Activated naive CD4-positive, alpha-beta T cell treated with anti-CD3 and anti-CD28 coated beads, Interleukin-2, amount 50 U/mL, for 24 hours (primary cell): ENCODE data around the gene ORC1.

Experiments used
- H3K27ac Mint-ChIP-seq: one replicate; pipeline ENCODE4 v1.8.0; 2021; ENCODE audit warnings: mild to moderate bottlenecking, mixed read lengths
- H3K27me3 Mint-ChIP-seq: one replicate; pipeline ENCODE4 v1.8.0; 2021; ENCODE audit warnings: mixed read lengths
- H3K36me3 Mint-ChIP-seq: one replicate; pipeline ENCODE4 v1.8.0; 2021; ENCODE audit warnings: mixed read lengths
- H3K4me1 Mint-ChIP-seq: one replicate; pipeline ENCODE4 v1.8.0; 2021; ENCODE audit warnings: mixed read lengths
- H3K4me3 Mint-ChIP-seq: one replicate; pipeline ENCODE4 v1.8.0; 2021; ENCODE audit warnings: mild to moderate bottlenecking, mixed read lengths
- H3K9me3 Mint-ChIP-seq: one replicate; pipeline ENCODE4 v1.8.0; 2021; ENCODE audit warnings: mixed read lengths

Gene ORC1

DNA sequence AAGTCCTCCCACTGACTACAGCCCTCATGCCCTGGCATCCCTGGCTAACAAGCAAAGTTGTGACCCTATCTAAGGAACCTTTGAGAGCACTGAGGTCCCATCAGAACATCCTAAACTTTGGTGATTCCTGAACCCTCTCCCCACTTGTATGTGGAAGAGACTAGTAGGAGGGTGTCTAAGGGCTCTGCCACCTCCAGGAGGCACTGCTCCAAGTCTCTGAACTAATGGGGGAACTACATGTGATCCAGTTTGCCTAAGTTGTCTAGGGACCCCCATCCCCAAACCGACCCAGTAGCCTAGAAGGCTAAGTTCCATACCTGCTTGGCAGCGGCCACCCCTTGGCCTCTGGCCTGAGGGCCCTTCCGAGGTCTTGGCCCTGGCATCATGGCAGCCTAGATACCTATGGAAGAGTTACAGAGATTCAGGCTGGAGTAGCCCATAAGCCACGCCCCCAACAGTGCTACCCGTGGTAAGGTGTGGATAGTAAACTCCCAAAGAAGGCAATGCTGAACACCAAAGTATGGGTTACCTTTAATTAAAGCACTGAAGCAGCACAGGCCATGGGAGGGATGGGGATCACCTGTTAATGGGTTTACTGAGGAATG, 39.9 kb downstream of the ORC1 start:
- Mint-ChIP-seq H3K9me3 (no peaks in the 10 kb centered on the region), H3K36me3 (peaks cover 6% of the 10 kb centered on the region), H3K27me3 (no peaks in the 10 kb centered on the region), H3K4me3 (peak overlapping the region; percentile 98), H3K4me1 (peaks cover 37% of the 10 kb centered on the region), H3K27ac (peak overlapping the region; percentile 76)

DNA sequence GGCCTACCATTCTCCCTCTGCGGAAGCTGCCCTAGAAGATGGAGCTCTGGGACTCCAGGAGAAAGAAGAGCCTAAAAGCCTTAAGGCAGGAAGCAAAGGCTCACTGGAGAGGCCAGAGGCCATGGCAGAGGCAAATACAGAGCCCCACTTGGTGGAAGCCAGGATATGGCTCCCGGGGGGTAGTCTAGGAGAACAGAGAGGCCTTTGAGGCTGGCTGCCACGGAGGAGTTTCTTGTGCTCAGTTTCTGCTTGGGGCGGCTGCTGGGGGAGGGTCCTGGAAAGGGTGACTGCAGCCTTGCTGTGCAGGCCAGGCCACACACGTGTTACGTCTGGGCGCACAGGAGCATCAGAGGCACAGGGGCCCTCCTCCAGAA, 43.6 kb downstream of the ORC1 start:
- H3K4me1 Mint-ChIP-seq = peaks cover 21% of the 10 kb centered on the region
- H3K4me3 Mint-ChIP-seq = no peak overlapping the region
- no peak overlapping the region for H3K27ac Mint-ChIP-seq
- no peaks in the 10 kb centered on the region for H3K27me3 Mint-ChIP-seq
- peaks cover 12% of the 10 kb centered on the region for H3K36me3 Mint-ChIP-seq
- no peaks in the 10 kb centered on the region for H3K9me3 Mint-ChIP-seq

- H3K27me3 Mint-ChIP-seq = no peaks in the 10 kb centered on the region
- peaks cover 15% of the 10 kb centered on the region for H3K36me3 Mint-ChIP-seq
- H3K9me3 Mint-ChIP-seq = no peaks in the 10 kb centered on the region
- H3K27ac Mint-ChIP-seq = no peak overlapping the region
- peaks cover 21% of the 10 kb centered on the region for H3K4me1 Mint-ChIP-seq
- no peak overlapping the region for H3K4me3 Mint-ChIP-seq
Measured at GRCh38 chr1:52359676-52360594, 44.3 kb downstream of the ORC1 start.

DNA sequence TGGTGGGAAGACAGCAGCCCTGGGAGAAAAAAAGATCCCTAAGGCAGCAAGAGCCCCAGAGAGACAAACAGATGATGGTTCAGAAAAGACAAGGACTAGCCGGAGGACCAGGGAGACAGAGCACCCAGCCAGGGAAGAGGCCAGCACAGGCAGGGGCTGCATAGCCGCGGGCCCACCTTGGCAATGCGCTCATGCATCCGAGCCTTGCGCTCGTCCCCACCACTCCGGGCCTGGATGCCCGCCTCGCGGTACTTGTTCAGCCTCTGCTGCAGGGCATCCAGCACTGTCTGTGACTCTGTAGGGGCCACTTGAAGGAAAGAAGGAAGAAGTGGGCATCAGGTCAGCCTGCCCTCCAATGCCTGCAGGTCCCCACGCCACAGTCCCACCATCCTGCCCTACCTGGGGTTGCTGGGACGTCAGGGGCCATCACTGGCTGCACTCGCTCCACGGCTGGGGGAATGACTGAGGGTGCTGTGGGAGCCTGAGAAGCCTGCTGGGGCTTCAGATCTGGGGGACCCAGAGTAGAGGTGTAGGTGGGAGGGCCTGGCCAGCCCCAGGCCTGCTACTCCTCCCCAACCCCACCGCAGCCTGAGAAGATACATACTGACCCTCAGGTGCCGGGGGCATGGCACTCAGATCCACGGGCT, 45.2 kb downstream of the ORC1 start:
- Mint-ChIP-seq H3K36me3 (peaks cover 15% of the 10 kb centered on the region), H3K27me3 (no peaks in the 10 kb centered on the region), H3K4me3 (no peak overlapping the region), H3K27ac (no peak overlapping the region), H3K4me1 (peaks cover 14% of the 10 kb centered on the region), H3K9me3 (no peaks in the 10 kb centered on the region)

GRCh38 chr1:52357397-52357796, 46.8 kb downstream of the ORC1 start:
- Mint-ChIP-seq H3K36me3 (peaks cover 13% of the 10 kb centered on the region), H3K4me1 (peaks cover 5% of the 10 kb centered on the region), H3K27ac (no peak overlapping the region), H3K27me3 (no peaks in the 10 kb centered on the region), H3K9me3 (no peaks in the 10 kb centered on the region), H3K4me3 (no peak overlapping the region)

DNA sequence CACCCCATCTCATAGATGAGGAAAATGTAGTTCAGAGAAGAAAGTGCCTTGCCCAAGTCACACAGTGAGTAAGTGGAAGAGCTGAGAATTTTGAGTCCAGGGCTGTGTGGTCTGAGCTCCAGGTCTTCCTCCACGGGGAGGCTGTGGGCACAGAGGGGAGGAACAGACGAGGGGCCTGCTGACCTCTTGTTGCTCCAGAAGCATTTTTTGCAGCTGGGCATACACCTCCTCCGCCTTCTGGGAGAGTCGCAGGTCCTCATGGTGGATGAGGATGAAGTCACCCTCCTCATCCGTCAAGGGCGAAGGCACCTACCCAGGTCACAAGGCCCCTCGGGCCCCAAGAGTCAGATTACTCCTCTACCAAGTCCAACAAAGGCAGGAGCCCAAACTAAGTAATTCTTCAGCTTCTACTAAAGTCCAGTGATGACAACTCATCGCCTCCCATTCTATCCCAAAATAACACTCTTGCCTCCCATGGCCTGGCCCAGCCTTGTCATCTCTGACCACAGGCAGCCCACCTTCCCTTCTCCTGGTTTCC, 47.3 kb downstream of the ORC1 start:
- no peaks in the 10 kb centered on the region for H3K27me3 Mint-ChIP-seq
- H3K36me3 Mint-ChIP-seq = peaks cover 13% of the 10 kb centered on the region
- H3K4me3 Mint-ChIP-seq = no peak overlapping the region
- no peaks in the 10 kb centered on the region for H3K9me3 Mint-ChIP-seq
- H3K27ac Mint-ChIP-seq = peak overlapping the region; percentile 25
- H3K4me1 Mint-ChIP-seq = peaks cover 4% of the 10 kb centered on the region

DNA sequence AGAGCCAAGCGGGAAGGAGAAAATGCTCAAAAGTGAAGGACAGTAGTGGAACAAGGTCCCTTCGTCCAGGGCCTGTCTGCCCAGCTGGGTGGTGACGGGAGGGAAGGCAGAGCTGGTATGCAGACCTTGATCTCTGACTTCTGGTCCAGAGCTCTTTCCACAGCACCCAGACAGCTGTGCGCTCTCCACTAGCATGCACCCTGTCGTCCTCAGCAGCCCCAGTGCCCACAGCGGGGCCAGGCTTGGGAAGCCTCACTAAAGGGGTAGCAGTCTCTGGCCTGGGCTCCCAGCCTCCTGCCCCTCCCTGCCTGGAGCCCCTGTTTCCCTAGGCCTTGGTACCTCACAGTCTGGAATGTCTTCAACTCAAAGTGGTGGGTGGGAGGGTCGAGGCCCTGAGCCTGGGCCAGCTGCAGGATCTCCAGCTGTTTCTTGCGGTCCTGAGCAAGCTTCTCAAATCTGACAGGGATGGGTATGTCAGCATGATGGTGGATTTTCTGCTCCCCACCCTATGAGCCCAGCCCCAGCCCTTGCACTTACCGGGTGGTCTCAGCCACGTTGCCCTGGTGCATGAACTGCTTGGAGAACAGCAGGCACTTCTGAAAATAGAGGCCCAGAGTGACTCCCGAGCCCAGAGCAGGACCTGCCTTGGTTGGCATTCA, 48.2 kb downstream of the ORC1 start:
- Mint-ChIP-seq H3K27ac (no peak overlapping the region), H3K36me3 (peaks cover 8% of the 10 kb centered on the region), H3K9me3 (no peaks in the 10 kb centered on the region), H3K4me1 (no peaks in the 10 kb centered on the region), H3K4me3 (no peak overlapping the region), H3K27me3 (no peaks in the 10 kb centered on the region)

- H3K9me3 Mint-ChIP-seq = no peaks in the 10 kb centered on the region
- no peaks in the 10 kb centered on the region for H3K27me3 Mint-ChIP-seq
- peak overlapping the region; percentile 35 for H3K27ac Mint-ChIP-seq
- H3K4me3 Mint-ChIP-seq = no peak overlapping the region
- H3K36me3 Mint-ChIP-seq = peaks cover 8% of the 10 kb centered on the region
- H3K4me1 Mint-ChIP-seq = no peaks in the 10 kb centered on the region
Measured at GRCh38 chr1:52355436-52355835, 48.8 kb downstream of the ORC1 start.

DNA sequence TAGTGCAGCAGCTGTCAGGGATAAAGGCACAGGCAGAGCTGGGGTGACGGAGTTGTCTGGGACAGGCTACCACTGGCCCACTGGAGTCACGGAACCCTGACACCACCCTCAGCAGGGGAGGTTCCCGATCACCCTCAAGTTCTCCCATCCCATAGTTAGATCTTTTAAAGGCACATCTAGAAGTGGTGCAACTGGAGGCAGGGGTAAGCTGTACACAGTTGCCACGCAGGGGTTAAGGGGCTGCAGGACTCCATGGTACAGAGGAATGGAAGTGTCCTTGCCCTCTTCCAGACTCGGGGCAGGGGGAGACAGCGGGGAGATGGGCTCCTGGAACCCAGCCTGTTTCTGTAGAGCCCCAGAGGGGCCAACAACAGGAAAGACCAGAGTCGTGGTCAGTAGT, 51.5 kb downstream of the ORC1 start:
- no peak overlapping the region for H3K27ac Mint-ChIP-seq
- peaks cover 8% of the 10 kb centered on the region for H3K36me3 Mint-ChIP-seq
- H3K27me3 Mint-ChIP-seq = no peaks in the 10 kb centered on the region
- no peaks in the 10 kb centered on the region for H3K9me3 Mint-ChIP-seq
- no peak overlapping the region for H3K4me3 Mint-ChIP-seq
- peaks cover 3% of the 10 kb centered on the region for H3K4me1 Mint-ChIP-seq

DNA sequence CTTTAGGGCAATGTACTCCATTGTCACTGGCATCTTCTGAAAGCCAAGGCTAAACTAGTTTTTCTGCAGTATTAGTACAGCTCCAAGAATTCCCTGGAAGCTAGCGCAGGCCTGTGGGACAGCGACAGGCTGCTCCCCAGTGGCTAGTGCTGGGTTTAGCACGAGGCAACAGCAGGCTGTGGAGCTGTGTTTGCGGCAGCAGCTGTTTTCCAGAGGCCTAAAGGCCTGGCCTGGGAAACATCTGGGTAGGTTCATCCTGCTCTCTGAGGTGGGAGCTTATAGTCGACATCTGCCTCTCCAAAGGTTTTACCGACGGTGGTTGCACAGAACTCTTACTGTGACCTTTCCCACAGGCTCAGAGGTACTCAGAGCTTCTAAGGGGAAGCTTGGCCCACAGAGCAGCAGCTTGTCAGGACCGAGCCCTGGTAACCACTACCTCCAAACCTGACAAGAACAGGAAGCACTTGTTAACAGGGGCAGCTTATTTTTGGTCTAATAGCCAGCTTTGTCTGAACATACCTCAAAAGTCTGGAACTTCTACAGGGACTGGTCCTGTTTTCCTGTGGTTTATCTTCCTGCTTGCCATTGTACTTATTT, 55.4 kb downstream of the ORC1 start:
- Mint-ChIP-seq H3K27ac (peak overlapping the region; percentile 23), H3K36me3 (peaks cover 2% of the 10 kb centered on the region), H3K4me3 (no peak overlapping the region), H3K27me3 (no peaks in the 10 kb centered on the region), H3K4me1 (peaks cover 4% of the 10 kb centered on the region), H3K9me3 (no peaks in the 10 kb centered on the region)

GRCh38 chr1:52346653-52347052, 57.6 kb downstream of the ORC1 start:
- Mint-ChIP-seq H3K4me1 (peaks cover 4% of the 10 kb centered on the region), H3K36me3 (peaks cover 2% of the 10 kb centered on the region), H3K27ac (peak overlapping the region; percentile 73), H3K4me3 (no peak overlapping the region), H3K9me3 (no peaks in the 10 kb centered on the region), H3K27me3 (no peaks in the 10 kb centered on the region)

DNA sequence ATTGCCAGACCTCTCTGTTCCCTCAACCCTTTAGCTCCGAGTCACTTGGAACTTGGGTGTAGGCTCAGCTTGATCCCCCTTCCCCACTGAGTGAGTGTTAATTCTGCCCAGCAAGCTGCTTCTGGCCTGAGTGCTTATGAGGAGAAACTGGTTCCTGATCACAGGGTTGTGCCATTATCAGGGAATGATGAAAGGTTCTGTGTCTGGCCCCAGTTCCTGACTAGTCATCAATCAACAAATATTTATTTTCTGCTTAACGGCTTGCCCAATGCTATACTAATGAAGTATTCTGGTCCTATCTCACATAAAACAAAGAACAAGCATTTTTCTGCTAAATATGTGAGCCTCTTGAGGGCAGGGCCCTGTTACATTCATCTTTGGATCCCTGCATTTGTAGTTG, 59.0 kb downstream of the ORC1 start:
- Mint-ChIP-seq H3K4me3 (no peak overlapping the region), H3K9me3 (no peaks in the 10 kb centered on the region), H3K4me1 (peaks cover 4% of the 10 kb centered on the region), H3K27me3 (no peaks in the 10 kb centered on the region), H3K36me3 (peaks cover 2% of the 10 kb centered on the region), H3K27ac (peak overlapping the region; percentile 12)

- Mint-ChIP-seq H3K4me3 (no peak overlapping the region), H3K9me3 (no peaks in the 10 kb centered on the region), H3K4me1 (peaks cover 4% of the 10 kb centered on the region), H3K27me3 (no peaks in the 10 kb centered on the region), H3K36me3 (peaks cover 2% of the 10 kb centered on the region), H3K27ac (no peak overlapping the region)
Measured at GRCh38 chr1:52343979-52344378, 60.2 kb downstream of the ORC1 start.

GRCh38 chr1:52341655-52342260, 62.5 kb downstream of the ORC1 start:
- Mint-ChIP-seq H3K27me3 (no peaks in the 10 kb centered on the region), H3K36me3 (peaks cover 2% of the 10 kb centered on the region), H3K4me1 (no peaks in the 10 kb centered on the region), H3K9me3 (no peaks in the 10 kb centered on the region), H3K27ac (no peak overlapping the region), H3K4me3 (no peak overlapping the region)

- H3K36me3 Mint-ChIP-seq = peaks cover 6% of the 10 kb centered on the region
- H3K4me3 Mint-ChIP-seq = no peak overlapping the region
- H3K27ac Mint-ChIP-seq = no peak overlapping the region
- no peaks in the 10 kb centered on the region for H3K4me1 Mint-ChIP-seq
- no peaks in the 10 kb centered on the region for H3K27me3 Mint-ChIP-seq
- H3K9me3 Mint-ChIP-seq = no peaks in the 10 kb centered on the region
Measured at GRCh38 chr1:52337439-52337838, 66.8 kb downstream of the ORC1 start.
